HG03196 (cell line): ENCODE measurements around the gene RPTOR.

Source experiments
- ATAC-seq: cut with Tn5 transposase; IDR thresholded peaks from one replicate; pipeline ENCODE4 v1.9.1; 2021; ENCODE audit not compliant: unreplicated experiment

RPTOR gene

GRCh38 chr17:80636361-80637018 is 91.9 kb downstream of the RPTOR start:
- no peak for ATAC-seq

- no peak for ATAC-seq
These were observed 92.6 kb downstream of the RPTOR start for GRCh38 chr17:80637048-80637781.

- ATAC-seq = no peak
These were observed 95.0 kb downstream of the RPTOR start for GRCh38 chr17:80639658-80640057.

GRCh38 chr17:80640366-80641084 is 95.9 kb downstream of the RPTOR start:
- no peak for ATAC-seq

- no peak for ATAC-seq
These were observed 98.9 kb downstream of the RPTOR start for GRCh38 chr17:80643326-80644099.

- no peak for ATAC-seq
These were observed 99.9 kb downstream of the RPTOR start for GRCh38 chr17:80644536-80644935.

GRCh38 chr17:80645706-80646325 is 101.2 kb downstream of the RPTOR start:
- no peak for ATAC-seq

GRCh38 chr17:80646328-80646727 is 101.7 kb downstream of the RPTOR start:
- no peak for ATAC-seq

GRCh38 chr17:80647746-80648145 is 103.1 kb downstream of the RPTOR start:
- ATAC-seq = no peak

- ATAC-seq = no peak
These were observed 104.6 kb downstream of the RPTOR start for GRCh38 chr17:80649200-80649644.

GRCh38 chr17:80649672-80650330 is 105.2 kb downstream of the RPTOR start:
- ATAC-seq = no peak

GRCh38 chr17:80650331-80650672 is 105.7 kb downstream of the RPTOR start:
- no peak for ATAC-seq

- ATAC-seq = no peak
These were observed 106.3 kb downstream of the RPTOR start for GRCh38 chr17:80650751-80651518.

GRCh38 chr17:80652756-80653330 is 108.2 kb downstream of the RPTOR start:
- ATAC-seq = no peak

GRCh38 chr17:80653856-80654255 is 109.2 kb downstream of the RPTOR start:
- ATAC-seq = no peak

GRCh38 chr17:80655608-80656007 is 111.0 kb downstream of the RPTOR start:
- no peak for ATAC-seq

- ATAC-seq = no peak
These were observed 112.0 kb downstream of the RPTOR start for GRCh38 chr17:80656590-80656989.

GRCh38 chr17:80657561-80657960 is 112.9 kb downstream of the RPTOR start:
- ATAC-seq = no peak

GRCh38 chr17:80658821-80659220 is 114.2 kb downstream of the RPTOR start:
- ATAC-seq = no peak
